Glutamatergic neuron (in vitro differentiated cells): ENCODE results near the gene TNPO1. TPM values are rescaled to one million over a fixed set of nuclear protein-coding genes. Genes with fewer than 3 reads are reported as not detected.

Experiments used
- DNase-seq: peaks from one replicate; pipeline ENCODE4 v3.0.0; 2022
- H3K27ac Mint-ChIP-seq: one replicate; pipeline ENCODE4 v1.8.0; 2020; ENCODE audit warnings: mild to moderate bottlenecking, mixed read lengths, inconsistent platforms; ENCODE audit not compliant: unreplicated experiment
- H3K27me3 Mint-ChIP-seq: one replicate; pipeline ENCODE4 v1.8.0; 2020; ENCODE audit warnings: mild to moderate bottlenecking, moderate library complexity, mixed read lengths, inconsistent platforms; ENCODE audit not compliant: unreplicated experiment
- H3K36me3 Mint-ChIP-seq: one replicate; pipeline ENCODE4 v1.8.0; 2020; ENCODE audit warnings: mild to moderate bottlenecking, mixed read lengths, inconsistent platforms; ENCODE audit not compliant: unreplicated experiment
- H3K4me1 Mint-ChIP-seq: one replicate; pipeline ENCODE4 v1.8.0; 2020; ENCODE audit warnings: mild to moderate bottlenecking, low read depth, mixed read lengths, inconsistent platforms; ENCODE audit not compliant: unreplicated experiment
- H3K4me3 Mint-ChIP-seq: one replicate; pipeline ENCODE4 v1.8.0; 2020; ENCODE audit warnings: mild to moderate bottlenecking, mixed read lengths, inconsistent platforms; ENCODE audit not compliant: unreplicated experiment
- H3K9me3 Mint-ChIP-seq: one replicate; pipeline ENCODE4 v1.8.0; 2020; ENCODE audit warnings: mild to moderate bottlenecking, moderate library complexity, mixed read lengths, inconsistent platforms; ENCODE audit not compliant: unreplicated experiment
- CTCF ChIP-seq: fragments of 200-600 bp; sonication (generic); IDR thresholded peaks from one replicate; pipeline ENCODE4 v1.5.0; 2021; ENCODE audit not compliant: partially characterized antibody, unreplicated experiment
- total RNA-seq: library from RNA; stranded (reverse); fragmentation: NEBNext Ultra II Directional; extraction: Animal tissue kit (Norgen Biotek cat#: 25700); gene quantifications from one replicate; pipeline ENCODE4 v1.2.1, GENCODE V29; 2021; ENCODE audit not compliant: unreplicated experiment

TNPO1 gene
- total RNA-seq, 1 donor from 2014 or later = 289 TPM

GRCh38 chr5:72854419-72854818 is 38.0 kb downstream of the TNPO1 start:
- peaks cover 21% of the 10 kb centered on the region for H3K4me1 Mint-ChIP-seq
- H3K4me3 Mint-ChIP-seq = no peak overlapping the region
- TF ChIP-seq CTCF = no peak
- H3K9me3 Mint-ChIP-seq = peaks cover under 1% of the 10 kb centered on the region
- peaks cover 2% of the 10 kb centered on the region for H3K27me3 Mint-ChIP-seq
- no peaks in the 10 kb centered on the region for H3K36me3 Mint-ChIP-seq
- DNase-seq = no peak
- no peak overlapping the region for H3K27ac Mint-ChIP-seq

GRCh38 chr5:72855821-72856220 is 39.4 kb downstream of the TNPO1 start:
- no peak overlapping the region for H3K27ac Mint-ChIP-seq
- TF ChIP-seq CTCF = no peak

GRCh38 chr5:72857396-72857795 is 40.9 kb downstream of the TNPO1 start:
- Mint-ChIP-seq H3K4me3 (no peak overlapping the region), H3K27ac (no peak overlapping the region), H3K27me3 (no peaks in the 10 kb centered on the region), H3K36me3 (no peaks in the 10 kb centered on the region), H3K9me3 (no peaks in the 10 kb centered on the region), H3K4me1 (peaks cover 6% of the 10 kb centered on the region)
- no peak for TF ChIP-seq CTCF
- no peak for DNase-seq

More at GRCh38 chr5:72855821-72856220, 39.4 kb downstream of the TNPO1 start:
- no peak overlapping the region for H3K4me3 Mint-ChIP-seq
- H3K4me1 Mint-ChIP-seq = peaks cover 12% of the 10 kb centered on the region
- no peaks in the 10 kb centered on the region for H3K27me3 Mint-ChIP-seq
- no peaks in the 10 kb centered on the region for H3K36me3 Mint-ChIP-seq
- DNase-seq = no peak
- H3K9me3 Mint-ChIP-seq = no peaks in the 10 kb centered on the region

- DNase-seq = no peak
- no peaks in the 10 kb centered on the region for H3K36me3 Mint-ChIP-seq
- no peak for TF ChIP-seq CTCF
- H3K9me3 Mint-ChIP-seq = peaks cover 2% of the 10 kb centered on the region
- no peak overlapping the region for H3K4me3 Mint-ChIP-seq
- H3K27ac Mint-ChIP-seq = no peak overlapping the region
- H3K27me3 Mint-ChIP-seq = no peaks in the 10 kb centered on the region
- H3K4me1 Mint-ChIP-seq = no peaks in the 10 kb centered on the region
Measured at GRCh38 chr5:72859127-72859526, 42.7 kb downstream of the TNPO1 start.

- Mint-ChIP-seq H3K27me3 (no peaks in the 10 kb centered on the region), H3K27ac (peak overlapping the region; percentile 22), H3K9me3 (peaks cover 2% of the 10 kb centered on the region), H3K36me3 (no peaks in the 10 kb centered on the region), H3K4me1 (no peaks in the 10 kb centered on the region), H3K4me3 (no peak overlapping the region)
- no peak for TF ChIP-seq CTCF
- no peak for DNase-seq
Measured at GRCh38 chr5:72860499-72860898, 44.0 kb downstream of the TNPO1 start.
